Measurements from ENCODE around the gene PIK3CB.

Gene PIK3CB

DNA sequence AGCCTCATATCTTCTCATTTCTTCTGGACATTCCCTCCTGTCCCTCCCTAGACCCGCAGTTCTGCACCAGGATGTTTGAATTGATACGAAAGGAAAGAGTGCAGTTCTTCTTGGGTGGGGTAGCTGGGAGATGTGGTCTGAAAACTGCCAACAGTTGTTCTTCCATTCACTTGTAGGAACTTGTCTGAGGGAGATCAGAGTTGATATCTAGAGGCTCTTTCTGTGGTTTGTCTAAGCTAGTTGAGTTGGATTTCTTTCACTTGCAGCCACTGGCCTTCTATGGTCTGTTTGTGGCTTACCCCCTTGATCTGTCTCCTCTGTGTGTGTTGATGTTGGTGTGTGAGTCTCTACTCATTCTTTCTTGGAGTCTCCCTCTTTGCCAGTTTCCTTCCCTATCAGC is 42.5 kb upstream of the PIK3CB start:
- TF ChIP-seq, protein P1, sequence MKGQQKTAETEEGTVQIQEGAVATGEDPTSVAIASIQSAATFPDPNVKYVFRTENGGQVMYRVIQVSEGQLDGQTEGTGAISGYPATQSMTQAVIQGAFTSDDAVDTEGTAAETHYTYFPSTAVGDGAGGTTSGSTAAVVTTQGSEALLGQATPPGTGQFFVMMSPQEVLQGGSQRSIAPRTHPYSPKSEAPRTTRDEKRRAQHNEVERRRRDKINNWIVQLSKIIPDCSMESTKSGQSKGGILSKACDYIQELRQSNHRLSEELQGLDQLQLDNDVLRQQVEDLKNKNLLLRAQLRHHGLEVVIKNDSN (IDR thresholded peaks at IDR 0.05), result no peak
- TF ChIP-seq ZBTB7A (IDR thresholded peaks at IDR 0.05; ENCODE audit: low read depth) (no peak), YY1 (IDR thresholded peaks at IDR 0.05; ENCODE audit: low read depth) (no peak)

DNA sequence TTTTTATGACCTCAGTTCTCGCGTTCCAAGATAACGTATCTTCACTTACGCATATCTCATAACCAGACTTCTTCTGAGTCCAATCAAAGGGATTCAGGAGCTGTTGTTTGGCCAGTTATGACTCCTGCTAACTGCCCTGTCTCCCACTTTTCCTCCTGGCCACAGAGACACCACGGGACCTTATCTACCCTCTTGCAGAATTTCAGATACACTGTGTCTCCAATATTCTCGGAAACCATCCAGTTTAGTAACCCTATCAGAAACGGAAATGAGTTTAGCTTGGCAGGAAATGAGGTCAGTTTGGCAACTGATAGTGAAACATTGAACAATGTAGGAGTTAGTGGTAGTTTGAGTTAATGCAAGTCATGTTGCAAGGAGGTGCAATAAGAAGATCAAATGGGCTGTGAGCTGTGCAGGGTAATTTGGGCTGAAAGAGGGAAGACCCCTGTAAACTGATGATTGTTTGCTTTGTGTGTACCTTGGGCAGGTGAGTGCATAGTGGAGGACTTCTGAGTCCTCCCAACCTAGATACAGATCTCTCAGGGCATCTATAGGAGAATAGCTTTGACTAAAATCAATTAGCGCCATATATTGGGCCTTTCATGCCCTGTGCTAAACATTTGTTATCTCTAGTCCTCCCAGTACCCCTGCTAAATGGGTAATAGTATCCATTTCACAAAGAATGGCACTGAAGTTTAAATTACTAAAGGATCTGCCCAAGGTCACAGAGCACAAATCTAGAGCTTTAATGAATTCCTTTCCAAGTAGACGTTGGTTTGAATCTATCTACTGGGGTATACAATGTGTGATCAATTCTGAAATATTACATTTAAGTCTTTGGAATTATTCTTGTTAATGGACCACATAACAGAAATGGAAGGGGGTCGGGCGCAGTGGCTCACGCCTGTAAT is 41.3 kb upstream of the PIK3CB start:
- TF ChIP-seq ZBTB7A (IDR thresholded peaks at IDR 0.05; ENCODE audit: low read depth) (no peak), EP300 (IDR thresholded peaks at IDR 0.05; ENCODE audit: borderline replicate concordance) (no peak), EGR1 (IDR thresholded peaks at IDR 0.05) (no peak), CREB1 (IDR thresholded peaks at IDR 0.05; ENCODE audit: low read depth) (no peak), FOXM1 (IDR thresholded peaks at IDR 0.05; ENCODE audit: borderline replicate concordance, low read depth) (no peak), YY1 (IDR thresholded peaks at IDR 0.05; ENCODE audit: low read depth) (no peak), TAF1 (IDR thresholded peaks at IDR 0.05; ENCODE audit: low read depth) (no peak)
- TF ChIP-seq, protein P2, sequence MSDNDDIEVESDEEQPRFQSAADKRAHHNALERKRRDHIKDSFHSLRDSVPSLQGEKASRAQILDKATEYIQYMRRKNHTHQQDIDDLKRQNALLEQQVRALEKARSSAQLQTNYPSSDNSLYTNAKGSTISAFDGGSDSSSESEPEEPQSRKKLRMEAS (IDR thresholded peaks at IDR 0.05), result no peak

DNA sequence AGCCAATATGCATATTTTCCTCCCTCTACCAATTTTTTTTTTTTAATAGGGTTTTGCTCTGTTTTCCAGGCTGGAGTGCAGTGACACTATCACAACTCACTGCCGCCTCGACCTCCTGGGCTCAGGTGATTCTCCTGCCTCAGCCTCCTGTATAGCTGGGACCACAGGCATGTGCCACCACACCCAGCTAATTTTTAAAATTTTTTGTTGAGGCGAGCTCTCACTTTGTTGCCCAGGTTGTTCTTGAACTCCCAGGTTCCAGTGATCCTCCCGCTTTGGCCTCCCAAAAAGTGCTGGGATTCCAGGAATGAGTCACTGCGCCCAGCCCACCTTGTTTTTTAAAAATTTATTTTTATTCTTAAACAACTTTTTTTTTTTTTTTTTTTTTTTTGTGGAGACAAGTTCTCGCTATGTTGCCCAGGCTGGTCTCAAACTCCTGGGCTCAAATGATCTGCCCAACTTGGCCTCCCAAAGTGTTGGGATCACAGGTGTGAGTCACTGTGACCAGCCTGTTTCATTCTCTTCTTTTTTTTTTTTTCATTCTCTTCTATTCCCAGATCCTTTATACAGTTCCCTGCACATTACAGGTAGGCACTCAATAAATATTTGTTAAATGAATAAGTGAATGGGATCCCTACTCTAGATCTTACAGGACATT is 40.5 kb upstream of the PIK3CB start:
- TF ChIP-seq YY1 (IDR thresholded peaks at IDR 0.05; ENCODE audit: low read depth), result no peak
- no peak for TF ChIP-seq TAF1 (IDR thresholded peaks at IDR 0.05; ENCODE audit: low read depth)
- TF ChIP-seq EP300 (IDR thresholded peaks at IDR 0.05; ENCODE audit: borderline replicate concordance), result no peak
- no peak for TF ChIP-seq CEBPB (IDR thresholded peaks at IDR 0.05)
- no peak for TF ChIP-seq CREB1 (IDR thresholded peaks at IDR 0.05; ENCODE audit: low read depth)
- TF ChIP-seq, protein P3, sequence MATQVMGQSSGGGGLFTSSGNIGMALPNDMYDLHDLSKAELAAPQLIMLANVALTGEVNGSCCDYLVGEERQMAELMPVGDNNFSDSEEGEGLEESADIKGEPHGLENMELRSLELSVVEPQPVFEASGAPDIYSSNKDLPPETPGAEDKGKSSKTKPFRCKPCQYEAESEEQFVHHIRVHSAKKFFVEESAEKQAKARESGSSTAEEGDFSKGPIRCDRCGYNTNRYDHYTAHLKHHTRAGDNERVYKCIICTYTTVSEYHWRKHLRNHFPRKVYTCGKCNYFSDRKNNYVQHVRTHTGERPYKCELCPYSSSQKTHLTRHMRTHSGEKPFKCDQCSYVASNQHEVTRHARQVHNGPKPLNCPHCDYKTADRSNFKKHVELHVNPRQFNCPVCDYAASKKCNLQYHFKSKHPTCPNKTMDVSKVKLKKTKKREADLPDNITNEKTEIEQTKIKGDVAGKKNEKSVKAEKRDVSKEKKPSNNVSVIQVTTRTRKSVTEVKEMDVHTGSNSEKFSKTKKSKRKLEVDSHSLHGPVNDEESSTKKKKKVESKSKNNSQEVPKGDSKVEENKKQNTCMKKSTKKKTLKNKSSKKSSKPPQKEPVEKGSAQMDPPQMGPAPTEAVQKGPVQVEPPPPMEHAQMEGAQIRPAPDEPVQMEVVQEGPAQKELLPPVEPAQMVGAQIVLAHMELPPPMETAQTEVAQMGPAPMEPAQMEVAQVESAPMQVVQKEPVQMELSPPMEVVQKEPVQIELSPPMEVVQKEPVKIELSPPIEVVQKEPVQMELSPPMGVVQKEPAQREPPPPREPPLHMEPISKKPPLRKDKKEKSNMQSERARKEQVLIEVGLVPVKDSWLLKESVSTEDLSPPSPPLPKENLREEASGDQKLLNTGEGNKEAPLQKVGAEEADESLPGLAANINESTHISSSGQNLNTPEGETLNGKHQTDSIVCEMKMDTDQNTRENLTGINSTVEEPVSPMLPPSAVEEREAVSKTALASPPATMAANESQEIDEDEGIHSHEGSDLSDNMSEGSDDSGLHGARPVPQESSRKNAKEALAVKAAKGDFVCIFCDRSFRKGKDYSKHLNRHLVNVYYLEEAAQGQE (IDR thresholded peaks at IDR 0.05; ENCODE audit: low read depth), result no peak
- TF ChIP-seq, protein P1 (IDR thresholded peaks at IDR 0.05), result no peak
- TF ChIP-seq, protein P2 (IDR thresholded peaks at IDR 0.05), result no peak
- TF ChIP-seq EGR1 (IDR thresholded peaks at IDR 0.05), result no peak

DNA sequence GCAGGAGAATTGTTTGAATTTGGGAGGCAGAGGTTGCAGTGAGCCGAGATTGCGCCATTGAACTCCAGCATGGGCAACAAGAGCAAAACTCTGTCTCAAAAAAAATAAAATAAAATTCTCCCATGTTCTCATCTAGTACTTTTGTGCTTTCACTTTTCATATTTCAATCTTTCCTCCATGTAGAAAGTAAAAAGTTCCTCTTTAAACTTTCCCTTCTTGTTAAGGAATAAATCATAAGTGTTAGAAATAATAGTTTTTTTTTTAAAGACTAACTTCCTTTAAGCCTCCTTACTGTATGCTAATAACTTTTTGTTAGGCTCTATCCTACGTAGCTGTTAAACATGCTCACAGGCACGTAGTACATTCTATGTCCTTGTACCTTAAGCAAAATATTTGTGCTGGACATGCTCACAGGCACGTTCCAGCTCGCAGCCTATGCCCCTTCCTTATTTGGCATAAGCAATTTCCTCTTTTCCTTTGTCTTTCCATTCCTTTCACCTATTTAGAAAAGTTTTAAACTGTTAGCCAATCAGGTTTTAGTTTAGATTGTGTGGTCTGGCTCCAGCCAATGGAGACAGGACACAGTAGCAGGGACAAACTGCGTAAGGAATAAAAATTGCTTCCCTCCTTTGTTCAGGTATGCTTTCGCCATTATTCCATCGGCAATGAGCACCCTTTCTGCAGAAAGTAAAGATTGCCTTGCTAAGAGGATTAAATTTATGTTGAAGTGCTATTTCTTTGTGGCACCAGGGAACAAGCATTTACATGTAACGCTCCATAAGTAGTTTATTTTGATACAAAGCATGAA is 38.9 kb upstream of the PIK3CB start:
- TF ChIP-seq, protein P3 (IDR thresholded peaks at IDR 0.05; ENCODE audit: low read depth), result no peak
- TF ChIP-seq FOXM1 (IDR thresholded peaks at IDR 0.05; ENCODE audit: borderline replicate concordance, low read depth), result no peak
- no peak for TF ChIP-seq YY1 (IDR thresholded peaks at IDR 0.05; ENCODE audit: low read depth)
- TF ChIP-seq TAF1 (IDR thresholded peaks at IDR 0.05; ENCODE audit: low read depth), result no peak
- TF ChIP-seq, protein P1 (IDR thresholded peaks at IDR 0.05), result no peak

DNA sequence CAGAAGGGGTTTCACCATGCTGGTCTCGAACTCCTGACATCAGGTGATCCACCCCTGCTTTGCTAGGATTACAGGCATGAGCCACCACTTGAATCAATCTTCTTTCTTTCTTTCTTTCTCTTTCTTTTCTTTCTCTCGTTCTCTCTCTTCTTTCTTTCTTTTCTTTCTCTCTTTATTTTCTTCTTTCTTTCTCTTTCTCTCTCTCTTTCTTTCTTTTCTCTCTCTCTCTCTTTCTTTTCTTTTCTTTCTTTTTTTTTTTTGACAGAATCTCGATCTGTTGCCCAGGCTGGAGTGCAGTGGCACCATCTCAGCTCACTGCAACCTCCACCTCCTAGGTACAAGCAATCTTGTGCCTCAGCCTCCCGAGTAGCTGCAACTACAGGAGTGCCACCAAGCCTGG is 37.9 kb upstream of the PIK3CB start:
- TF ChIP-seq FOXM1 (IDR thresholded peaks at IDR 0.05; ENCODE audit: borderline replicate concordance, low read depth) (no peak), TCF12 (IDR thresholded peaks at IDR 0.05; ENCODE audit: low read depth) (no peak)

DNA sequence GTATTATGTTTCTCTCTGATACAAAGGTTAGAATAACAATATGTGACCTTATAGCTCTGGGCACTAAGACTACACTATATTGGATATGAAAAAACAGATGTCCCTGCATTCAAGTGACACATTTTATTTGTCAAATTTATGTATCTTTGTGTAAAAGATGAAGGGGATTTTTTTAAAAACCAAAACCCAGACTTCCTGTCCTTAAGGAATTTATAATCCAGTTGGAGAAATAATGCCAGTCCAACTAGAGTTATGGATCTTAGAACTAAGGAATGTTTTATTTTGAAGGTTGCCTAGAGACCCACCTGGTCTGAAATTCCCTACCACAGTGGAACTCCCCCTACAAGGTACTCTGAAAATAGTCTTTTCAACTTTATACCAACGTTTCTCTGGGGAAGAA is 33.3 kb upstream of the PIK3CB start:
- TF ChIP-seq NFIC (IDR thresholded peaks at IDR 0.05) (no peak), CREB1 (IDR thresholded peaks at IDR 0.05; ENCODE audit: low read depth) (no peak), YY1 (IDR thresholded peaks at IDR 0.05; ENCODE audit: low read depth) (no peak), EP300 (IDR thresholded peaks at IDR 0.05; ENCODE audit: borderline replicate concordance) (no peak), EGR1 (IDR thresholded peaks at IDR 0.05) (no peak), RAD21 (IDR thresholded peaks at IDR 0.05; ENCODE audit: low read depth) (no peak)
- TF ChIP-seq, protein P2 (IDR thresholded peaks at IDR 0.05), result no peak

Data from Ishikawa (cell line).